Fibroblast of the aortic adventitia (primary cell): Measurements from ENCODE around the gene RAB3D. TPM values are rescaled to one million over a fixed set of nuclear protein-coding genes. Genes with fewer than 3 reads are reported as not detected.
"Not testable (repeated sequence)": the region's sequence is repeated elsewhere in the genome, so short reads cannot be mapped to it uniquely, and the experiment has no call there.

ENCODE experiments used
- DNase-seq: peaks from one replicate; pipeline ENCODE4 v3.0.0-alpha.2; 2010; ENCODE audit warnings: low read depth
- H3K4me3 ChIP-seq: 2 replicates; pipeline ENCODE4 v1.5.1; 2011; ENCODE audit warnings: low read depth, mild to moderate bottlenecking, control low read depth, low read length, moderate library complexity
- CTCF ChIP-seq: IDR thresholded peaks from 2 replicates; pipeline ENCODE4 v1.5.1; 2011; ENCODE audit warnings: mild to moderate bottlenecking, low read length, control low read depth, inconsistent platforms; ENCODE audit not compliant: insufficient read depth
- total RNA-seq: library from RNA; depleted of rRNA; stranded (reverse); fragments of >200 nt; gene quantifications from 2 replicates; pipeline ENCODE4 v1.2.3, GENCODE V29; 2012; ENCODE audit warnings: low replicate concordance

Gene RAB3D
- total RNA-seq, 1 donor: 16.3 TPM

- peak; percentile 78 for TF ChIP-seq CTCF
- peak overlapping the region; percentile 79 for H3K4me3 ChIP-seq
- DNase-seq: peak; percentile 93
Observed at GRCh38 chr19:11380653-11381537, 41.4 kb upstream of the RAB3D start.

GRCh38 chr19:11379857-11380350 is 40.4 kb upstream of the RAB3D start:
- no peak for TF ChIP-seq CTCF
- no peak overlapping the region for H3K4me3 ChIP-seq
- no peak for DNase-seq

GRCh38 chr19:11379269-11379845 is 39.9 kb upstream of the RAB3D start:
- H3K4me3 ChIP-seq, DNase-seq: not testable (repeated sequence)

- DNase-seq: peak; percentile 79
- peak; percentile 53 for TF ChIP-seq CTCF
Observed at GRCh38 chr19:11378319-11379189, 39.1 kb upstream of the RAB3D start.

GRCh38 chr19:11377756-11378155 is 38.3 kb upstream of the RAB3D start:
- H3K4me3 ChIP-seq: no peak overlapping the region
- TF ChIP-seq CTCF: no peak
- no peak for DNase-seq

More at GRCh38 chr19:11378319-11379189, 39.1 kb upstream of the RAB3D start:
- no peak overlapping the region for H3K4me3 ChIP-seq

- no peak for TF ChIP-seq CTCF
- H3K4me3 ChIP-seq: no peak overlapping the region
- peak; percentile 91 for DNase-seq
Observed at GRCh38 chr19:11377237-11377636, 37.8 kb upstream of the RAB3D start.
